HepG2 (cell line): ENCODE measurements around the gene OR4N5. TPM values are rescaled to one million over a fixed set of nuclear protein-coding genes. Genes with fewer than 3 reads are reported as not detected.

Experiments
- ATAC-seq: fragments of 200-7000 bp; cut with Tn5 transposase; 3 replicates; pipeline ENCODE4 v1.9.1; 2020; ENCODE audit warnings: mild to moderate bottlenecking, moderate library complexity
- Bru-seq: library from RNA; stranded (reverse); fragments of 400-500 nt; gene quantifications from one replicate; lab custom pipeline; 2021; lab: Mats Ljungman, UMichigan
- BruChase-seq, 2 experiments: library from RNA; stranded (reverse); fragments of 400-500 nt; gene quantifications; one replicate each; lab custom pipeline; 2021; lab: Mats Ljungman, UMichigan
- BruUV-seq: library from RNA; stranded (reverse); fragments of 400-500 nt; replicated peaks from 2 replicates; lab custom pipeline; 2021; lab: Mats Ljungman, UMichigan
- CTCF ChIA-PET: fragments of 300-600 bp; formaldehyde crosslinking; extraction: SDS; loops from one replicate; lab custom pipeline; 2021; ENCODE audit warnings: low total read pairs, inconsistent platforms, low intra/inter-chr PET ratio; lab: Yijun Ruan, JAX
- POLR2A ChIA-PET: fragments of 350-600 bp; sonication (Branson Sonifier 250); formaldehyde crosslinking; loops from one replicate; lab custom pipeline; 2020; ENCODE audit warnings: antibody characterized with exemption, inconsistent platforms; lab: Yijun Ruan, JAX
- DNase-seq: peaks from one replicate; pipeline ENCODE4 v3.0.0-alpha.2; 2015; ENCODE audit warnings: low spot score
- FAIRE-seq: peaks from 3 replicates; lab custom pipeline; 2011; peaks lifted over from hg19 to GRCh38; lab: Jason Lieb, UNC
- H2AFZ ChIP-seq: one replicate; pipeline ENCODE4 v1.6.1; 2011; ENCODE audit warnings: low read length, inconsistent platforms
- H3K27ac ChIP-seq: fragments of 300-600 bp; 3 replicates; pipeline ENCODE4 v1.8.0; 2011; ENCODE audit warnings: mixed run types, mild to moderate bottlenecking, mixed read lengths, low read length, inconsistent platforms; ENCODE audit not compliant: insufficient read depth; ENCODE audit errors: extremely low read length
- H3K27me3 ChIP-seq, 2 experiments: fragments of 200-600 bp in 1 of 2; 2 replicates in 1 of 2; 3 replicates in 1 of 2; pipeline versions ENCODE4 v1.6.0 to v1.8.0; 2011; ENCODE audit warnings: low read length in 2 of 2, mild to moderate bottlenecking in 2 of 2, moderate library complexity in 2 of 2, inconsistent platforms in 1 of 2; ENCODE audit not compliant: insufficient read depth in 2 of 2, control insufficient read depth in 1 of 2
- H3K36me3 ChIP-seq, 2 experiments: fragments of 200-600 bp in 1 of 2; replicated peaks in 1 of 2; 2 replicates in 1 of 2; 3 replicates in 1 of 2; pipeline versions ENCODE4 v1.5.1 to v1.8.0; 2011; ENCODE audit warnings: low read length in 2 of 2, inconsistent platforms in 1 of 2; ENCODE audit not compliant: insufficient read depth in 2 of 2, control insufficient read depth in 1 of 2
- H3K4me1 ChIP-seq: 2 replicates; pipeline ENCODE4 v1.5.1; 2012; ENCODE audit warnings: low read length, inconsistent platforms; ENCODE audit not compliant: insufficient read depth
- H3K4me2 ChIP-seq: 2 replicates; pipeline ENCODE4 v1.6.0; 2011; ENCODE audit warnings: low read depth, low read length, inconsistent platforms
- H3K4me3 ChIP-seq, 3 experiments: fragments of 200-600 bp in 1 of 3; sonication (generic), shearing (Covaris generic) in 1 of 3; replicated peaks in 1 of 3; 2 replicates each; pipeline ENCODE4 v1.5.1; 2011 to 2016; ENCODE audit warnings: low read length in 3 of 3, inconsistent platforms in 2 of 3, low read depth in 2 of 3, mild to moderate bottlenecking in 2 of 3, control low read depth in 1 of 3, mixed read lengths in 1 of 3; ENCODE audit not compliant: insufficient read depth in 1 of 3
- H3K79me2 ChIP-seq: one replicate; pipeline ENCODE4 v1.6.1; 2011; ENCODE audit warnings: low read length, inconsistent platforms; ENCODE audit not compliant: insufficient read depth
- H3K9ac ChIP-seq: 2 replicates; pipeline ENCODE4 v1.6.0; 2011; ENCODE audit warnings: mild to moderate bottlenecking, low read depth, low read length, inconsistent platforms; ENCODE audit not compliant: insufficient read depth
- H3K9me3 ChIP-seq: 2 replicates; pipeline ENCODE4 v1.5.1; 2012; ENCODE audit warnings: mild to moderate bottlenecking, low read length
- H4K20me1 ChIP-seq: 2 replicates; pipeline ENCODE4 v1.6.0; 2011; ENCODE audit warnings: inconsistent platforms, mild to moderate bottlenecking, low read length, moderate library complexity; ENCODE audit not compliant: insufficient read depth
- ADNP ChIP-seq: sonication (generic); formaldehyde crosslinking; IDR thresholded peaks from 2 replicates; pipeline ENCODE4 v1.4.0; 2020; ENCODE audit warnings: missing genetic modification reagents
- BORCS8-MEF2B ChIP-seq: sonication (generic); formaldehyde crosslinking; IDR thresholded peaks from 2 replicates; pipeline ENCODE4 v1.8.0; 2022; ENCODE audit warnings: mild to moderate bottlenecking, missing genetic modification reagents
- PAWR ChIP-seq: sonication (generic); formaldehyde crosslinking; IDR thresholded peaks from 2 replicates; pipeline ENCODE4 v1.4.0; 2020; ENCODE audit warnings: missing genetic modification reagents, mild to moderate bottlenecking, borderline replicate concordance
- PHB2 ChIP-seq: fragments of 450-650 bp; IDR thresholded peaks from 2 replicates; pipeline ENCODE4 v1.6.1; 2018; ENCODE audit not compliant: partially characterized antibody
- TAF1 ChIP-seq: sonication (generic); formaldehyde crosslinking; IDR thresholded peaks from 2 replicates; pipeline ENCODE4 v1.4.0; 2020; ENCODE audit warnings: missing genetic modification reagents
- ZNF280D ChIP-seq: sonication (generic); formaldehyde crosslinking; IDR thresholded peaks from 2 replicates; pipeline ENCODE4 v1.5.1; 2020; ENCODE audit warnings: mild to moderate bottlenecking, missing genetic modification reagents
- ZNF770 ChIP-seq: sonication (generic); formaldehyde crosslinking; IDR thresholded peaks from 2 replicates; pipeline ENCODE4 v1.5.0; 2020; ENCODE audit warnings: mild to moderate bottlenecking, missing genetic modification reagents
- WGBS: methylation state at CpG from one replicate; pipeline ENCODE4 v1.1.6; 2017; ENCODE audit warnings: low lambda C conversion rate; 5-methylcytosine and 5-hydroxymethylcytosine counted together
- in situ Hi-C: cut with HindIII; loops from 2 replicates; pipeline ENCODE4 v1.10.0; 2017; ENCODE audit warnings: low pct_unique_long_range_greater_than_20kb; ENCODE audit not compliant: extremely low pct_ligation_motif_present
- intact Hi-C: fragments of 100-400 bp; cut with micrococcal nuclease; formaldehyde crosslinking; loops from one replicate; pipeline ENCODE4 v1.10.0; 2022; ENCODE audit not compliant: unreplicated experiment
- long read RNA-seq, 2 experiments: library from RNA in 1 of 2; library from polyadenylated mRNA in 1 of 2; stranded (forward) in 1 of 2; unstranded in 1 of 2; transcript quantifications; one replicate each; pipeline ENCODE4 v2.0.0, GENCODE V29; 2019 to 2022
- polyA minus RNA-seq, 3 experiments: library from RNA; depleted of rRNA, polyadenylated mRNA; stranded (reverse); fragments of >200 nt; gene quantifications; 2 replicates each; pipeline ENCODE4 v1.2.3, GENCODE V29; 2011; ENCODE audit warnings: low replicate concordance in 1 of 3
- polyA plus RNA-seq, 8 experiments: library from polyadenylated mRNA; depleted of rRNA in 3 of 8; stranded (reverse) in 7 of 8; unstranded in 1 of 8; fragments of >200 nt; fragmentation: Illumina TruSeq in 4 of 8; extraction: Trizol in 4 of 8; gene quantifications; 2 replicates each; pipeline versions ENCODE4 v1.2.1 to v1.2.3, GENCODE V29; 2011 to 2016; ENCODE audit warnings: low read depth in 4 of 8, missing spikeins in 1 of 8, mixed read lengths in 1 of 8; ENCODE audit not compliant: insufficient read depth in 1 of 8
- total RNA-seq, 5 experiments: library from RNA; depleted of rRNA; stranded (reverse); fragments of >200 nt; fragmentation: Illumina TruSeq; extraction: Trizol; gene quantifications; 2 replicates each; pipeline ENCODE4 v1.2.3, GENCODE V29; 2016; ENCODE audit warnings: low read depth in 1 of 5

OR4N5 gene, protein sequence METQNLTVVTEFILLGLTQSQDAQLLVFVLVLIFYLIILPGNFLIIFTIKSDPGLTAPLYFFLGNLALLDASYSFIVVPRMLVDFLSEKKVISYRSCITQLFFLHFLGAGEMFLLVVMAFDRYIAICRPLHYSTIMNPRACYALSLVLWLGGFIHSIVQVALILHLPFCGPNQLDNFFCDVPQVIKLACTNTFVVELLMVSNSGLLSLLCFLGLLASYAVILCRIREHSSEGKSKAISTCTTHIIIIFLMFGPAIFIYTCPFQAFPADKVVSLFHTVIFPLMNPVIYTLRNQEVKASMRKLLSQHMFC
- total RNA-seq (2016; rRNA removed; fragmentation: Illumina TruSeq; extraction: Trizol) (not detected in 2 replicates), polyA plus RNA-seq (2011; rRNA removed) (not detected in 2 replicates), polyA minus RNA-seq (2011; rRNA and poly(A)+ RNA removed; ENCODE audit: low replicate concordance) (not detected in 2 replicates), Bru-seq, nascent RNA (not detected), BruChase-seq, experiment 1, labeled RNA remaining after a 6-hour chase (not detected), BruChase-seq, experiment 2, labeled RNA remaining after a 2-hour chase (not detected)
- not detected in 2 replicates for total RNA-seq (2016; cell fraction: cytosol; rRNA removed; fragmentation: Illumina TruSeq; extraction: Trizol; ENCODE audit: low read depth)
- total RNA-seq (2016; cell fraction: insoluble cytoplasmic fraction; rRNA removed; fragmentation: Illumina TruSeq; extraction: Trizol), result not detected in 2 replicates
- total RNA-seq (2016; cell fraction: membrane; rRNA removed; fragmentation: Illumina TruSeq; extraction: Trizol), result not detected in 2 replicates
- not detected in 2 replicates for total RNA-seq (2016; cell fraction: nucleus; rRNA removed; fragmentation: Illumina TruSeq; extraction: Trizol)
- polyA plus RNA-seq (2011; cell fraction: cytosol; rRNA removed), result not detected in 2 replicates
- polyA plus RNA-seq (2011; cell fraction: nucleus; rRNA removed), result not detected in 2 replicates
- not detected in 2 replicates for polyA plus RNA-seq (2012)
- polyA plus RNA-seq (2016; cell fraction: cytosol; fragmentation: Illumina TruSeq; extraction: Trizol; ENCODE audit: low read depth), result not detected in 2 replicates
- not detected in 2 replicates for polyA plus RNA-seq (2016; cell fraction: insoluble cytoplasmic fraction; fragmentation: Illumina TruSeq; extraction: Trizol; ENCODE audit: low read depth)
- not detected in 2 replicates for polyA plus RNA-seq (2016; cell fraction: membrane; fragmentation: Illumina TruSeq; extraction: Trizol; ENCODE audit: low read depth)
- polyA plus RNA-seq (2016; cell fraction: nucleus; fragmentation: Illumina TruSeq; extraction: Trizol; ENCODE audit: insufficient read depth, low read depth), result not detected in 2 replicates
- polyA minus RNA-seq (2011; cell fraction: cytosol; rRNA and poly(A)+ RNA removed), result not detected in 2 replicates
- not detected in 2 replicates for polyA minus RNA-seq (2011; cell fraction: nucleus; rRNA and poly(A)+ RNA removed)
- long read RNA-seq, experiment 1, result 0 reads
- long read RNA-seq, experiment 2, result 0 reads

DNA sequence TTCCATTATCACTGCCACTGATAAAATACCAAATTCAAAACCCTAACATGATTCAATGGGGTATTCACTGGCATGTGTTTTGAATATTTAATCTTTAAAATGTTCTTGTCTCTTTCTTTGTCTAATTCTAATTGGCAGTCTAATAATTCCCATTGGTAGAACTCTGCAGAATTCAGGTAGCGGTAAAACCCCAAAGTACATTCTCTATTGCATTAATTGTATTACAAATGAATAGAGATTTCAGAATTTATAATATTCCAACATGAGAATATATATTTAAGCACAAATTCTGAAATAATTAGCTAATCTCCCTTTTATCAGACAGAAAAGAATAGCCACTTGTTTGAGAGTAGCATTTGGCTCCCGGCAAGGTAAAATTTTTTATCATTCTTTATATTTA is at the start of gene OR4N5:
OR4N5 (plus strand) TSS at position 301 of the 400 bp plus-strand sequence. CDS start 4,916 bp downstream, outside the sequence.
- no peaks in the 10 kb centered on the region for H3K79me2 ChIP-seq
- no peaks in the 10 kb centered on the region for H3K36me3 ChIP-seq
- H2AFZ ChIP-seq, result no peak within 1 kb of the TSS
- TF ChIP-seq BORCS8-MEF2B (CRISPR knock-in tag) (no peak), ADNP (CRISPR knock-in tag) (no peak), PHB2 (no peak), ZNF280D (CRISPR knock-in tag) (no peak), PAWR (no peak), TAF1 (CRISPR knock-in tag) (no peak), ZNF770 (no peak)
- in situ Hi-C loops, result no loop called here
- no peak within 1 kb of the TSS for H3K4me3 ChIP-seq
- no peak within 1 kb of the TSS for H3K9ac ChIP-seq
- FAIRE-seq (no peak), DNase-seq (no peak), ATAC-seq (no peak)
- H3K4me2 ChIP-seq, result no peak within 1 kb of the TSS
- intact Hi-C loops, result no loop called here
- H3K27me3 ChIP-seq, result no peaks in the 10 kb centered on the region
- H4K20me1 ChIP-seq, result no peaks in the 10 kb centered on the region
- no peaks in the 10 kb centered on the region for H3K4me1 ChIP-seq
- H3K27ac ChIP-seq, result no peak within 1 kb of the TSS
- ChIA-PET CTCF (no interaction called here), POLR2A (no interaction called here)
- BruUV-seq, result no TSS peak
- no peaks in the 10 kb centered on the region for H3K9me3 ChIP-seq
- WGBS, result 2% methylated on average over 2 of the region's 2 CpGs
